ENCODE measurements around the gene TAF15. TPM values are rescaled to one million over a fixed set of nuclear protein-coding genes. Genes with fewer than 3 reads are reported as not detected.
A peak's percentile ranks its signal among the peaks of the same experiment; 100 is the strongest.

TAF15 gene
- total and polyA plus RNA-seq, 8 donors, result 140 to 277 (median 248) TPM

- no peak for DNase-seq
- H3K27me3 ChIP-seq, result no peaks in the 10 kb centered on the region
- H3K27ac ChIP-seq, result no peak overlapping the region
- intact Hi-C loops (cut with DNase I), result no loop called here
- H3K36me3 ChIP-seq, result peaks cover 0 to 100% of the 10 kb centered on the region in 2 donors
- ATAC-seq, result no peak
- H3K9me3 ChIP-seq, result no peaks in the 10 kb centered on the region
- no peak for TF ChIP-seq CTCF (IDR thresholded peaks at IDR 0.05)
- no peaks in the 10 kb centered on the region for H3K4me1 ChIP-seq
- no peak overlapping the region for H3K4me3 ChIP-seq
Observed at GRCh38 chr17:35841505-35841904, 32.2 kb downstream of the TAF15 start.

- H3K36me3 ChIP-seq, result peaks cover 0 to 99% of the 10 kb centered on the region in 2 donors
Observed at GRCh38 chr17:35842239-35842638, 33.0 kb downstream of the TAF15 start.

GRCh38 chr17:35843698-35844097 is 34.4 kb downstream of the TAF15 start:
- Histone ChIP-seq H3K9me3 (no peaks in the 10 kb centered on the region), H3K4me1 (no peaks in the 10 kb centered on the region), H3K27me3 (no peaks in the 10 kb centered on the region), H3K4me3 (no peak overlapping the region), H3K36me3 (peaks cover 0 to 99% of the 10 kb centered on the region in 2 donors), H3K27ac (no peak overlapping the region)
- no peak for TF ChIP-seq CTCF (IDR thresholded peaks at IDR 0.05)
- DNase-seq, result no peak
- intact Hi-C loops (cut with DNase I), result no loop called here
- no peak for ATAC-seq

More at GRCh38 chr17:35842239-35842638, 33.0 kb downstream of the TAF15 start:
- Histone ChIP-seq H3K27me3 (no peaks in the 10 kb centered on the region), H3K9me3 (no peaks in the 10 kb centered on the region), H3K4me1 (no peaks in the 10 kb centered on the region), H3K4me3 (no peak overlapping the region), H3K27ac (no peak overlapping the region)
- TF ChIP-seq CTCF (IDR thresholded peaks at IDR 0.05), result no peak
- intact Hi-C loops (cut with DNase I), result no loop called here
- no peak for ATAC-seq
- no peak for DNase-seq

GRCh38 chr17:35844547-35844946 is 35.3 kb downstream of the TAF15 start:
- intact Hi-C loops (cut with DNase I), result no loop called here
- no peak overlapping the region for H3K4me3 ChIP-seq
- H3K4me1 ChIP-seq, result no peaks in the 10 kb centered on the region
- no peak for ATAC-seq
- H3K36me3 ChIP-seq, result peaks cover 0 to 99% of the 10 kb centered on the region in 2 donors
- no peak for TF ChIP-seq CTCF (IDR thresholded peaks at IDR 0.05)
- no peak for DNase-seq
- H3K9me3 ChIP-seq, result no peaks in the 10 kb centered on the region
- H3K27me3 ChIP-seq, result no peaks in the 10 kb centered on the region
- no peak overlapping the region for H3K27ac ChIP-seq

- no peaks in the 10 kb centered on the region for H3K27me3 ChIP-seq
- no peak overlapping the region for H3K27ac ChIP-seq
- ATAC-seq, result peak; percentile 66
- peaks cover 0 to 97% of the 10 kb centered on the region in 2 donors for H3K36me3 ChIP-seq
- no peak for TF ChIP-seq CTCF (IDR thresholded peaks at IDR 0.05)
- intact Hi-C loops (cut with DNase I), result no loop called here
- H3K4me1 ChIP-seq, result no peaks in the 10 kb centered on the region
- no peak for DNase-seq
- no peak overlapping the region for H3K4me3 ChIP-seq
- H3K9me3 ChIP-seq, result no peaks in the 10 kb centered on the region
Observed at GRCh38 chr17:35846055-35846809, 36.9 kb downstream of the TAF15 start.

Data from left lung (tissue), 10 donors.